GOT3 (cell line): ENCODE results near the gene BRD4.

Experiments used
- DNase-seq: peaks from one replicate; lab custom pipeline; 2025; ENCODE audit warnings: mixed read lengths; lab: John Stamatoyannopoulos, UW

BRD4 gene

DNA sequence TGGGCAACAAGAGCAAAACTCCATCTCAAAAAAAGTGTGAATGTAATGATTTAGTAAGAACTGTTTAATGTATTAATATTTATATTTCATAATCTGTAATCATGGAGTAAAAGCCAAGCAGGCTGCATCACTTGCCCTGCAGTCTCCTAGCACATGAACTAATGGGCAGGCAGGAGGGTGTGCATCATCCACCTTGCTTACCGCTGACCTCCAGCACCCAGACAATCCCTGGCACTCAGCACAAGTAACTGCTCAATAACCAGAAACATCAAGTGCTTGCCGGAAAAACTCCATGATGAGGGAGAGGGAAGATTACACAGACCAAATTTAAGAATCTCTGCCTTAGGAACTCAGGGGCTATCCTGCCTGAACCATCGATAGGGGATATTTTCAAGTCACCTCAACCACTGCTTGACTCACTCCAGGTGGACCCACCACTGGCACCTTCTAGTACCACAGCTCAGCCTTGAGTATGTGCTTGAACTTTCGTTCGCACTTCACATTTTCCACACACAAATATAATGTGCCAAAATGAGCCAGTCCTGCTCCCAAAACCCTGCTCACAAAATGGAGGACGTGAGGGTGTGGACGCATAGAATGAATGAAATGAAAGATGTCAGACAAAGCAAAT lies 18.6 kb downstream of the BRD4 start:
- no peak for DNase-seq

DNA sequence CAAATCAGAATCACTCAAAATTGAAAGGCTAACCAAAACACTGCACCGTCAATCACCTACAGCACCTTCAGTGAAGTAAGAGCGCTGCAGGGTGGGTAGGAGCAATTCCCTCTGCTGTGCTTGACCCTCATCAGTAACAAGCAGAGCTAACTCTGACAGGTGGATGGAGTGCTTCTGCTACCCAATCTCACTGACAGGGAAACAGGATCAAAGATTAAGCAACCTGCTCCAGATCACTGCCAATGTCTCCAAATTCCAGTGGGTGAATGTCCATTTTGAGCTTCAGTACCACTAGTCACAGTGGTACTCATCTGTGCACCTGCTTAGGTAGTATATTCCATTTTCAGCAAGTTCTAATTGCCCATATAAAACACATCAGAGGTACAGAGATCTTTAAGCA lies 25.2 kb downstream of the BRD4 start:
- DNase-seq, result no peak

DNA sequence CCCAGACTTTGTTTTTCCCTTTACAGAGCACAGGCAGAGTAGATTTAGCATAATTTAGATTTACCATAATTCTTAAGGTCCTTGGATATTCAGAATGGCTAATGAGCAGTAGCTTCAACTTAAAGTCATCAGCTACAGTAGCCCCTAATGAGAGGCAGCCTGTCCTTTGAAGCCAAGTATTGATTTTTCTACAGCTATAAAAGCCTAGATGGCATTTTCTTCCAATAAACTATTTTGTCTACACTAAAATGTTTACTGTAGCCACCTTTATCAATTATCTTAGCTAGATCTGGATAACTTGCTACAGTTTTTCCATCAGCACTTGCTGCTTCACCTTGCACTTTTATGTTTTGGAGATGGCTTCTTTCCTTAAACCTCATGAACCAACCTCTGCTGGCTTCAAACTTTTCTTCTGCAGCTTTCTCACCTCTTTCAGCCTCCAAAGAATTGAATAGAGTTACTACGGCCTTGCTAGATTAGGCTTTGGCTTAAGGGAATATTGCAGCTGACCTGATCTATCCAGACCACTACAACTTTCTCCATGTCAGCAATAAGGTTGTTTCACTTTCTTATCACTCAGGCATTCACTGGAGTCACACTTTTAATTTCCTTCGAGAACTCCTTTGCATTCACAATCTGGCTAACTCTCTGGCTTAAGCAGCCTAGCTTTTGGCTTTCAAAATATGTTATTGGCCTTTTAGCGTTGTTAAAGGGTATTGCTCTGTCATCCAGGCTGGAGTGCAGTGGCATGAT lies 26.6 kb downstream of the BRD4 start:
- DNase-seq, result no peak

DNA sequence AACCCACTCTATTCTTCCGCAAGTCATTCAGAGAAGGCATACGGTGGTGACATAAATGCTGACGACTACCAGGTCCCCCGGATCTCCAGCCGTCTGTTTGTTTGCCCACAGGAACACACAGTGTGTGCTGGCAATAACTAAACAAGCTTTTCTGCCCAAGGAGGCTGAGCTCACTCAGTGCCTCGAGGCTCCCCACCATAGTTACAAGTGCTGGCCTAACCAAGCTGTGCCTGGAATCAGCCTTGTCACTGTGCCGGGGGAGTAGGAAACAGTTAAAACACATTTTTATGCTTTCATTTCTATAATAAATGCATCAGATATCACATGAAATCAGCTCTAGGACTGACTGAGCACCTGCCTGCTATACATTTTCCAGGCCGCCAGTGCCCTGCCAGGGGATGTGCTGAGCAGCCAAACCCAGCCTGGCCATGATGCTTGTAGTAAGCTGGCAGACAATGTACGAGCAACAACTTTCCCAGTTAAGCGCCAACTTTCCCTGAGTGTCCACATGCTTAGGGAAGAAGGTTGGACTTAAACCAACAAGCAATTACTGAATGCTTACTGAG lies 28.1 kb downstream of the BRD4 start:
- DNase-seq, result no peak

DNA sequence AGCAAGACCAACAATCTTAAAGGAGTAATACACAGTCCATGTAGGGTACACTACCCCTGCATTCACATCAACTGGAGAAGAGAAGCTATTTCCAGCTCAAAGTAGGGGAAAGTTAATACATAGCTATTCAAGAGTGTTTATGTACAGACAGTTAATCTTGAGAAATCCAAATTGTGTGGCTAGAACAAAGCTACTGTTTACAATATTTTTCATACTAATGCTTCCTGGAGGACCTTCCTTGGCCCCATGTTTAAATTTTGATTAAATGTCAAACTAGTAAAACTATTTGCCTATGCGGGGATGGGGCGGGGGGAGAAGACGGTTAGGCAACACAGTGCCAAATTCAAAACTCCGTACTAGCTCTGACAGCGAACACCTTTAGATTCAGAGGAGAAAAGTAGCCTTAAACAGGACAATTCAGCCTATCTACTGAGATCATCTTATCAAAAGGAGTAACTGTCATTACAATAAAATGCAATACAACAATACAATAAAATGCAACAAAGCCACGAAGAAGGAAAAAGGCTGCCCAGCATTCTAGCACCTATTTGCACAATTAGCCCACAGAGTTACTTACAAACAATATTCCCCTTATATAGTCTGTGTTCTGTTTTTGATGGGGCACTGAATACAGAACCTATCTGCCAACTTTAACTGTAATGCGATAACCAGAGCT lies 29.1 kb downstream of the BRD4 start:
- DNase-seq, result no peak

DNA sequence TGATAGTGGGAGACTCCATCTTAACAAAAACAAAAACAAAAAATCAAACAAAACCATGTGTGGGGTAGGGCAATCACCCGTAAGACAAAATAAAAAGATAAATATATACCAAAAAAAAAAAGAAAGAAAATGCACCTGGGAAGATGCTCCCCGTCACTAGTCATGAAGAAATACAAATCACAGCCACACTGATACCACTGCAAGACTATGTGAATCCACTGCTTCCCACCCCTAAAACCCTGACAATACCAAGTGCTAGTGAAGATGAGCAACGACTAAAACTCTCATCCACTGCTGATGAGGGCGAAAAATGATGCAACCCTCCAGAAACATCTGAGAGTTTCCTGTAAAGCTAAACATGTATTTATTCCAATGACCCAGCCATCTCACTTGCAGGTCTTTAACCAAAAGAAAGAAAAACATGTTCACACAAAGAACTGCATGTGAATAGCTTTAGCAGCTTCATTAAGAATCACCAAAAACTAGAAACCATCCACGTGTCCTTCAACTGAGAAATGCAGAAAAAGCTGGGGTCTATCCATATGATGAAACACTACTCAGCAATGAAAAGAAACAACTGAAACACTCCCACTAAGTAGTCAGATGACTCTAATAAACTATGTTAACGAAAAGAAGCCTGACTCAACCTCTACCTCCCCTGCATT lies 31.7 kb downstream of the BRD4 start:
- no peak for DNase-seq

DNA sequence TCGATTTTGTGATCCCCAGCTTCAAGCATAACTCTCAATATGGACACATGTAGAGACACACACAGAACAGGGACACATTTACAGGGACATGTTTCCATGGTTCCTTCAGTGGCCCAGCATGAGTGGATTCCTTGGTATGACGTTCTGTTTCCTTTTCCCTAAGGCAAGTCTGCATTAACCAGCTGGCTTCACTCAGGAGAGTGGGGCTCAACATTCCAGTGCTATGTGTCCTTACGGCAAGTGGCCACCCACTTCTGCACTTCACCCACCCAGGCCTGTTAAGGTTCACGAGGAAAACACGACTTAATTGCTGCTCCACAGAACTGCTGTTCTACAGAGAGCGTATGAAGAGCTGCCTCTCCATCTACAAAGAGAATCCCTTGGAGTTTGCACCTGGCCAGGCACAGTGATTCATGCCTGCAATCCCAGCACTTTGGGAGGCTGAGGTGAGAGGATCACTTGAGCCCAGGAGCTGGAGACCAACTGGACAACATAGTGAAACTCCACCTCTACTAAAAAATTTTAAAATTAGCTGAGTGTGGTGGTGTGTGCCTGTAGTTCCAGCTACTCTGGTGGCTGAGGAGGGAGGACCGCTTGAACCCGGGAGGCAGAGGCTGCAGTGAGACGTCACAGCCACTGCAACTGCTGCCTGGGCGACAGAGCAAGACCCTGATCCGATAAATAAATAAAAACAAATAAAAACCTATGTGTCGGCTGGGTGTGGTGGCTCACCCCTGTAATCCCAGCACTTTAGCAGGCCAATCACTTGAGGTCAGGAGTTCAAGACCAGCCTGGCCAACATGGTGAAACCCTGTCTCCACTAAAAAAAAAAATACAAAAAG lies 32.5 kb downstream of the BRD4 start:
- no peak for DNase-seq

DNA sequence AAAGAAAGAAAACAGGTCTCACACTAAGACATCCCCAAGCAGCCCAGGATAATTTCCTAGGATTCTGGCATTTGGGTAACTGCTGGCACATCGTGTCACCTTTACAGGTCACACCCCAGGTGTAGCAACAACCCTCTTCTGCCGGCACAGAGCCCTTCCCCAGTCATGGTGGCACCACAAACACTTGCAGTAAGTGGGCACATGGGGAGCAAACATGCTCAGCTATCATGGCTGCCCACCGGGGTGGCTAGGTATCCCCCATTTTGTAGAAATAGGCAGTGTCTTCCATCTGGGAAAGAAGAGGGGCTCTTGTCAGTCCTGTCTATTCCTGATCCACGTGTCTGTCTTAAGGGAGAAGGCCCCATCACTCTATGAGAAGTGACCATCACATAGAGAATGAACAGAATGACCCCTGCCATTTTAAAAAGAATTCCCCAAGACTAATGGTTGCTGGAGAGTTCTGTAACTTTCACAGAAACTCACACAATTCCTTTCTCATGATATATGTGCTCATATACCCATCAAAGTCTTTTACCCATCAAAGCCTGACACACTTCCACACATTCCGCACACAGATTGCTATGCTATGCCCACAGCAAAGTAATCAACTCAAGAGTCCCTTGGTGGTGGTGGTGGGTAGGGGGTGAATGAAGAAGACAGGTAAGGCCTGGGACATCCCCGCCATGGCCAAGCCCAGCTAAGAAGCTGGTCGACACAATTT lies 33.3 kb downstream of the BRD4 start:
- no peak for DNase-seq

DNA sequence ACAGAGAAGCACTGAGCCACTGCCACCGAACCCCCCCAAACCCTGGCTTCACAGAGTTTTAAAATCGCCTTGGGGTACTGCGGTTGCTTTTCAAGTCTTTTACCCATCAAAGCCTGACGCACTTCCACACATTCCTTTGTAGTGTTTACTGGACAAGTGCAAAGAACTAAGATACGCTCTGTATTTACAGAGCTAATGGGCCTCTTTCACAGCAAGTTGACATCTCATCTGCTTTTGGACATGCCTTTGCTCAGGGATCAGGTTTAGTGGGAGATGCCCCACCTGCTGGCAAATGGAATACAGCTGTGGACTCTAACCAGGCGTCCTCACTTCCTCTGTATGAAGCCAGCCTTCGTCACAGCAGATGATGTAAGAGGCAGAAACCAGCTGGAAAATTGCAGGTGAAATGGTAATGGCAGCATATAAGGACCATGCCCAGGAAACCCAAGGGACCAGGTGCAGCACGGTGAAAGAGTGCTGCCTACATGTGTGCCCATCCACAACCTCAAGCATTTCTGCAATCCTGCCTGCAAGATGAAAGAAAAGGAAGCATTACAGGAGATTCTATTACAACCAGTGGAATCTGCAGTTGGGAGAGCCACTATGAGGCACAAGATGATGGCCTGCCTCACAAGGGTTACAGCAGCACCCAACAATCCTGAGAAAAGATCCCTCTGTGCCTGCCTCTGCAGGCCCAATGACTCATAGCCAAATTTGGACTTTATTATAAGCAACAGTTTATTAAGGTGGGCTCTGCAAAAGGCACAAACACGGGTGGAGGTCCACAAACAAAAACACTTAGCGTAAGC lies 34.7 kb downstream of the BRD4 start:
- no peak for DNase-seq

DNA sequence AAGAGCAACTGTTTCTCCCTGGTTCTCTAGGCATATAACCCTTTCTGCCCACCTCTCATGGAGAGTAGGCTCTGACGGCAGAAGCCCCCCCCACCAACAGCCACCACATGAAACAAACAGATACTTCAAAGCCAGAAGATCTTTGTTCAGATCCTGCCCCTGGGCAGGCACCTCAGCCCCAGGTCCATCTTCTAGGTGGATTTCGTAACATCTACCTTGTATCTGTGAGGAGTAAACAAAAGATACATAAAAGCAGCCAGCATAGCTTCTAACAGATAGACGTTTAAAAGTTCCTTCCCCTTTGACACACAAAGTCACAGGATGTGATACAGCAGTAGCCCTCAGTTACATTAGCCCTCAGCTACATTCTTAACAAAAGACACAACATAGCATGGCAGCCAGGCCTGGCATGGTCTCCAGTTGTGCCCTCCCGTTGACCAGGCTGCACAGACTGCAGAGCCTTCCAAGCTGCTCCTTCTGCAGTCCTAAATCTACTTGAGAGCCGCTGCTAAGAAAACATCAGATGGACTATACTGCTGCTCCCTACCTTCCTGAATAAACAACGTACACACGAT lies 35.4 kb downstream of the BRD4 start:
- no peak for DNase-seq

DNA sequence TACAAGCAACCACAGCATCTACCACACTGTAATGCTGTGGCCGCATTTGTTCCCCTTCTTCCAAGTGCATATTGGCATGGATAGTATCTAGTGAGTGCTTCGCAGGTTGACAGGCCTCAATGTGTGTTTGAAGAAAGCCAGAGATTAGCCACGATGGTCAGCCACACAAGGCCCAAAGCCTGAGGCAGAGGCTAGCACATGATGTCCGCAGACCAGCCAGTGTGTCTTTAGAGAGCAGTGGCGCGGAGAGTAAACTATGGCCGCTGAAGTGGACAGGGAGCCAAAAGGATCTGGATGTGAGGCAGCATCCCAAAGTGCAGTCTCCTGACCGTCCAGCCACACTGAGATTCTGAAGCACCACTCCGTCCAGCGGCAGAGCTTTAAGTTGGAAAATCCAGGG lies 36.0 kb downstream of the BRD4 start:
- no peak for DNase-seq

DNA sequence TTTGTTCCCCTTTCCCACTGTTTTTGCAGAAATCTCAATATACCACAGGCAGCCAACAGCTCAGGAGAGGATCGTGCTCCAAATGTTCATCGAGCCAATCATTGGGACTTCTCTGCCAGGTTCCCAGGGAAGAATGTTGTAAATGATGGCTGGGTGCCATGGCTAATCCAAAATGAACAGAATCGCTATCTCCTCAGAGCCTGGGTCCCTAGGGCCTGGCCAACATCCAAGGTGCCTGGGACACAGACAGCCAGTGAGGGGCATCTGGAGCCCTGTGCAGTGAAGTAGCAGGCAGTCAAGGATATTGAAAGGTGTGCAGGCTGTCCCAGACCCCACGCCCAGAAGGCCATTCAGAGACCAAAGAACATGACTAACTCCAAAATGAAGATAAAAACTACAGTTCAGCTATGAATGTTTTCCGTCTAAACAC lies 37.8 kb downstream of the BRD4 start:
- no peak for DNase-seq

DNA sequence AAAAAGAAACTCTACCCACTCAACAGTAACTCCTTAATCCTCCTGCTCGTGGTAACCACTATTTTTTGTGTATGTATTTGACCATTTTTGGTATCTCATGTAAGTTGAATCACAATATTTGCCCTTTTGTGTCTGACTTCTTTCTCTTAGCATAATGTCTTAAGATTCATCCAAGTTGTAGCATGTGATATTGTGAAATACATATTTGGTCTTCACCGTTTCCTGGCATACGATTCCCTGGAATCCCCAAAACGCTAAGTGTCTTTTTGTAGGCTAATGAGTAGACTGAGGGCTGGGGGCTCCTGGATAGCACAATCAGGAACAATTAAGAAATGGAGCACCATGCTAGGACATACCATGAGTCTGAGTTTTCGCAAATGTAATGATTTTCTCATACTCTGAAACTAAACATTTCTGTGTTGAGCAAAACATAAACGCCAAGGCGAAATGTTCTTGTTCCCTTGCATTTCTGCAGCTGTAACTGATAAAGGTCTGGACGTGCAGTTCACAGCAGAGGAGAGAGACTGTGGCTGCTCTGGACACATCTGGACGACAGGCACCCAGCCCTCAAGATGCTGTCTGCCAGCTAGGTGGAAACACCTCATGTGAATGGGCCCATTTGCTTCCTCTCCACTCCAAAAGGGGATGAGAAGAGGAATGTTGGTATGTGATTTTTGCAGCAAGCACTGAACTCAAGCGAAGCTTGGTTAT lies 38.4 kb downstream of the BRD4 start:
- no peak for DNase-seq

DNA sequence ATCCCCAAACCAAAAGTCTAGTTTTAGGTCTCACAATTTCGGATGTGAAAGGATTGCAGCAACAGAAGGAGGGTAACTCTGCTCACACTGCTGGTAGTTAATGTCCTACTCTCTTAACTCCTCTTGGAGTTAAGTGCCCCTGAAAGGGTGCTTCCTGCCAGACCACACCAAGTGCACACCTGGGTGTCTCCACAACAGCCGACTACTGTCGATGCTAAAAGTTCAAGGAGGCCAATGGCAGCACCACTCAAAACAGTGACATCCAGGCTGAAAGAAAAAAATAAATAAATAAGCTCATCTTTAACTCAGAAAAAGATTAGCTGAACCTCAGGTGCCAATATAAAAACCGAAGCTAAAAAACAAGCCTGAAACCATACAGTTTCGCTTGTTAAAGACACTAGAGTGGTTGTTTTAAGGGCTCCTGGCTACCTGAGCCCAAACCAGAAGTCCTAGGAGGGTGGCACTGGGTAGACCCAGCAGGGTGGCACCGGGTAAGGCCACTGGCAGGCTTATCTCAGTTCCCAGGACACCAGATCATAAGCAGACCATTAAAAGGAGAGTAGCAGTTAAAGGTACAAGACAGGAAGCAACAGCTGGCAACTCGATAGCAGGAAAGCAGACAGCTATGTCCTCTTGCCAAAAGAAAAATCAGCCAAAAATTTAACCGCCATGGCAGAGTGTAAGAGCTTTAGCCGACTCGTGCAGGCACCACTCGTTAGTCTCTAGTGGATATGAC lies 39.3 kb downstream of the BRD4 start:
- no peak for DNase-seq

DNA sequence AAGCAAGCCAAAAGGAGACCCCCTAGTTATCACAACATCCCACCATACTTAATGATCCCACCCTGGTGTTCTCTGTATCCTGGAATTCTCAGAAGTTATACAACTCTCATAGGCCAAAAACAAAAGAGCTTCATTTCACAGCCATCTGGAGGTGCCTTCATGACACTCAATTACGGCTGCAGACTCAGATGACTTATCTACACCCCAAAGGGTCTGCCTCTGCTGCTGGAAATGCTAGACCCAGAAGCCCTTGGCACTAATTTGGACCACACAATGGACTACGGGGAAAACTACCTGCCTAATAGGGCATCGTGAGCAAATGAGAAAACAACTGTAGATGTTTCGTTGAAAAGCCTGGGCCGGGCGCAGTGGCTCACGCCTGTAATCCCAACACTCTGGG lies 40.2 kb downstream of the BRD4 start:
- DNase-seq, result no peak

DNA sequence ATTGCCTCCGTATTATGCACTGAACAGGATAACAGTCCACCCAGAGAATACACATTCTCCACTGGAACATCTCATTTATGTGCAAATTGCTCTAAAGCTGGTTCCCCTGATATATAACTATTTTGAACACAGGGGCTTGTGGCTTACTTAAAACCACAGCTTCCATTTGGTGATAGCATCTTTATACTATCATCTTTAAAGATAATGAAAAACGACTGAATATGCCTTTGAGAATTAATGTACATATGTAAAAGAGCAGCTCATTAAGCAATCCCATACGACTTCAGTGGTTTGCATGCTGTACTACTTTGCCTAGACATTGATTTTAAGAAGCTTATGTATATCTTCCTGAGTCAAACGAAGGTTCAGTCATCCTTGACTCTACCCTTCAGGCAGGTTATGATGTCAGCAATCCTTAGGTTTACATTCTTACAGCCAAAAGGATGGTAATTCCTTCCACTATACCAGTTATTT lies 40.8 kb downstream of the BRD4 start:
- no peak for DNase-seq

DNA sequence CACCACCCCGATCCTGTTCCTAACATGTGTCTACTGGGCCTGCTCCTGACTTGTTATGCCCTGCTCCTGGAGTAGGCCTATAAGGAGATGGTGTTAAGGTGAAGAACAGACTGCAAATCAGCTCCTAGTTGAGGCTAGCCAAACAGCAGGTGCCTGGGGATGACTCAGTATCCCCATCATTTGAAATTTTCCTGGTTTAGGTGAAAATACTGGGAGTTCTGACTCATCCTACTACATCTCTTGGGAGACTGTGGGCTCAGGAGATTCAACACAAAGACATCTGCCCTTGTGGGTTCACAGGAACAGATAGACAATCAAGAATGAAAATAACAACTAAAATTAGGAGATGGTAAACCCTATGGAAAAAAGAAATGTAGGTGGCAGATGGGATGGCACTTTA lies 41.2 kb downstream of the BRD4 start:
- no peak for DNase-seq

DNA sequence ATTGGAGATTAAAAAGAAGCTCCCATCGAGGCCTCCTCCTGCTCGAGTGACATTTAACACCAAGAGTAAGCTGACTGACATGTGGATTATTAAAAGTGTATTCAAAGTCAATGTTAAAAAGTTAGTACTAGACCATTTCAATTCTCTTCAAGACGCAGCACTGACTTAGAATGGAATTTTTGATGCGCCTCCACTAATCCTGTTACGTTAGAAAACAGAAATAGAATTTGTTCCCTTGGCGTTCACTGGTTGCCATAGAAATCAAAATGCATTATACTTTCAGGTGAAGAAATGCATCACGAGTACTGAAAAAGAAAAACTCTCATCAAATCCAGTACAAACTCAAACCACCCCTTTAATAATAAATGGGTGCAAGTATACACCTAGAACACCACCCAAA lies 42.2 kb downstream of the BRD4 start:
- DNase-seq, result no peak
